ENCODE data around the gene CTDP1.

CTDP1 gene

GRCh38 chr18:79754022-79754761, 74.6 kb downstream of the CTDP1 start:
- no peak for DNase-seq (ENCODE audit: low spot score)
- TF ChIP-seq, protein P1, sequence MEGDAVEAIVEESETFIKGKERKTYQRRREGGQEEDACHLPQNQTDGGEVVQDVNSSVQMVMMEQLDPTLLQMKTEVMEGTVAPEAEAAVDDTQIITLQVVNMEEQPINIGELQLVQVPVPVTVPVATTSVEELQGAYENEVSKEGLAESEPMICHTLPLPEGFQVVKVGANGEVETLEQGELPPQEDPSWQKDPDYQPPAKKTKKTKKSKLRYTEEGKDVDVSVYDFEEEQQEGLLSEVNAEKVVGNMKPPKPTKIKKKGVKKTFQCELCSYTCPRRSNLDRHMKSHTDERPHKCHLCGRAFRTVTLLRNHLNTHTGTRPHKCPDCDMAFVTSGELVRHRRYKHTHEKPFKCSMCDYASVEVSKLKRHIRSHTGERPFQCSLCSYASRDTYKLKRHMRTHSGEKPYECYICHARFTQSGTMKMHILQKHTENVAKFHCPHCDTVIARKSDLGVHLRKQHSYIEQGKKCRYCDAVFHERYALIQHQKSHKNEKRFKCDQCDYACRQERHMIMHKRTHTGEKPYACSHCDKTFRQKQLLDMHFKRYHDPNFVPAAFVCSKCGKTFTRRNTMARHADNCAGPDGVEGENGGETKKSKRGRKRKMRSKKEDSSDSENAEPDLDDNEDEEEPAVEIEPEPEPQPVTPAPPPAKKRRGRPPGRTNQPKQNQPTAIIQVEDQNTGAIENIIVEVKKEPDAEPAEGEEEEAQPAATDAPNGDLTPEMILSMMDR (IDR thresholded peaks at IDR 0.05; ENCODE audit: extremely low read depth, insufficient read depth, missing control alignments), result no peak
- in situ Hi-C loops (cut with MboI; ENCODE audit: low pct_unique_long_range_greater_than_20kb, low sequenced_read_pairs, unreplicated experiment), result no loop called here

GRCh38 chr18:79754831-79755351, 75.3 kb downstream of the CTDP1 start:
- TF ChIP-seq, protein P1 (IDR thresholded peaks at IDR 0.05; ENCODE audit: extremely low read depth, insufficient read depth, missing control alignments), result no peak
- DNase-seq (ENCODE audit: low spot score), result no peak
- in situ Hi-C loops (cut with MboI; ENCODE audit: low pct_unique_long_range_greater_than_20kb, low sequenced_read_pairs, unreplicated experiment), result no loop called here

GRCh38 chr18:79755496-79756142, 76.0 kb downstream of the CTDP1 start:
- TF ChIP-seq, protein P1 (IDR thresholded peaks at IDR 0.05; ENCODE audit: extremely low read depth, insufficient read depth, missing control alignments), result no peak
- DNase-seq (ENCODE audit: low spot score), result no peak
- in situ Hi-C loops (cut with MboI; ENCODE audit: low pct_unique_long_range_greater_than_20kb, low sequenced_read_pairs, unreplicated experiment), result no loop called here

GRCh38 chr18:79756143-79756500, 76.5 kb downstream of the CTDP1 start:
- TF ChIP-seq, protein P1 (IDR thresholded peaks at IDR 0.05; ENCODE audit: extremely low read depth, insufficient read depth, missing control alignments), result no peak
- in situ Hi-C loops (cut with MboI; ENCODE audit: low pct_unique_long_range_greater_than_20kb, low sequenced_read_pairs, unreplicated experiment), result no loop called here
- no peak for DNase-seq (ENCODE audit: low spot score)

GRCh38 chr18:79756826-79757225, 77.2 kb downstream of the CTDP1 start:
- in situ Hi-C loops (cut with MboI; ENCODE audit: low pct_unique_long_range_greater_than_20kb, low sequenced_read_pairs, unreplicated experiment), result no loop called here
- TF ChIP-seq, protein P1 (IDR thresholded peaks at IDR 0.05; ENCODE audit: extremely low read depth, insufficient read depth, missing control alignments), result no peak
- DNase-seq (ENCODE audit: low spot score), result no peak

DNA sequence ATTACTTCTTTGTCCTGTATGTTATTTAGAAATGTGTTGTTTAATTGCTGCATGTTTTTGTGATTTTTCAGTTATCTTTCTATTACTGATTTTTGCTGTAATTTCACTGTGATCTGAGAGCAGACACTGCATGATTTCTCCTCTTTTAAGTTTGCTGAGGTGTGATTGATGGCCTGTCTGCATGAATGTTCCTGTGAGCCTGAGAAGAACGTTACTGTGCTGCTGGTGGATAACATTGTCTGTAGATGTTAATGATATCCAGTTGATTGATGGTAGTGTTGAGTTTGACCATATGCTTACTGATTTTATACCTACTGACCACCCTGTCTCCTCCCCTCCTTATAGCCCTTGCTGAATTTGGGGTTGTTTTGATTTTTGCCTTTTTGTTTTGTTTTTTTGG, 80.7 kb downstream of the CTDP1 start:
- no peak for DNase-seq (ENCODE audit: low spot score)
- TF ChIP-seq, protein P1 (IDR thresholded peaks at IDR 0.05; ENCODE audit: extremely low read depth, insufficient read depth, missing control alignments), result no peak
- in situ Hi-C loops (cut with MboI; ENCODE audit: low pct_unique_long_range_greater_than_20kb, low sequenced_read_pairs, unreplicated experiment), result no loop called here

Measured in GM13977 (cell line).